CD4-positive, alpha-beta T cell treated with Interferon gamma for 1 hour (primary cell): Measurements from ENCODE around the gene FCRL4.
"Not testable (repeated sequence)": the region's sequence is repeated elsewhere in the genome, so short reads cannot be mapped to it uniquely, and the experiment has no call there.

ENCODE experiments used
- DNase-seq: peaks from one replicate; pipeline ENCODE4 v3.0.0-alpha.2; 2020

Gene FCRL4

DNA sequence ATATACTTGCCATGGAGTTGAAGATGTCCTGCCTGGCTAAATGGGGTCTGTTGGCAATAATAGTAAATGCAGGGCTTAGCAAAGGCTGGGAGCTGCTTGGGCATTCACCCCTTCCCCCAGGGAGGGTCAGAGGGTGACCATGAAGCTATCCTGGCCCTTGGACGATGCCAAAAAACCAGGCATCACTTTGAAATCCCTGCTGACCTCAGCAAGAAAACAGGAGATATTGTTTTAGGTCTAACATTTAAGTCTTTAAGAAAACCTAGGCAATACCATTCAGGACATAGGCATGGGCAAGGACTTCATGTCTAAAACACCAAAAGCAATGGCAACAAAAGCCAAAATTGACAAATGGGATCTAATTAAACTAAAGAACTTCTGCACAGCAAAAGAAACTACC is 49.8 kb downstream of the FCRL4 start:
- not testable (repeated sequence) for DNase-seq

DNA sequence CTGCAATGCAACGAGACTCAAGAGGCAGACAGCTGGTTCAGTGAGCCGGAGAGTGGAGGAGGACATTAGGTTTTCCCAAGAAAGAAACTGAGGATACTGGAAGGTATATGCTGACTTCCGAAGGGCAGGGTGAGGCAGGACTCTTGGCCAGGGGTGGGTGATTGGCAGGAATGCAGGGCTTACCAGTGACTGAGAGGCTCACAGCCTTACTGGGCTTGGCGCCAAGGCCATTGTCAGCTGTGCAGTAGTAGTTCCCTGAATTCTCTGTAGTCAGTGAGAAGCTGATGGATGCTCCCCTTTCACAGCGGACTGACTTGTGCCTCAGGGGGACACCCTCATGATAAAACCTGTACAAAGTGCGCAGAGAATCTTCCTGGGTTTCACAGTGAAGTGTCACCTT is 55.2 kb downstream of the FCRL4 start:
- no peak for DNase-seq

DNA sequence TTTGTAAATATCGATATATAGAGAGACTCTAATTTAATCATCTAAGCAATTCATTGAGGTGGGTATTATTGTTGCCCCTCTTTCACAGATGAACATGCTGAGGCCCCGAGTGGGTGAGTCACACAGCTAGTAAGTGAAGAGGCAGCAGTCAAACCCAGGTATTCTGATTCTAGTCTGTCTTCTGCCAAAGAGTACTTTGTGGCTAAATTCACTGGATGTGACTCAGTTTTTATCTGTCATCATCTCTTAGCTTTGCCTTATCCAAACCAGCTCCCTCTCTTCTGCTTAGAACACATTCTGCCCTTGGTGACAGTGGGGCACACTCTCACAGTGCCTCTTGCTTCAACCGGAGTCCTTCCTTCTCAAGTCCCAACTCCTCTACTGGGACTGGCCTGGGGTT is 57.0 kb downstream of the FCRL4 start:
- DNase-seq: no peak

DNA sequence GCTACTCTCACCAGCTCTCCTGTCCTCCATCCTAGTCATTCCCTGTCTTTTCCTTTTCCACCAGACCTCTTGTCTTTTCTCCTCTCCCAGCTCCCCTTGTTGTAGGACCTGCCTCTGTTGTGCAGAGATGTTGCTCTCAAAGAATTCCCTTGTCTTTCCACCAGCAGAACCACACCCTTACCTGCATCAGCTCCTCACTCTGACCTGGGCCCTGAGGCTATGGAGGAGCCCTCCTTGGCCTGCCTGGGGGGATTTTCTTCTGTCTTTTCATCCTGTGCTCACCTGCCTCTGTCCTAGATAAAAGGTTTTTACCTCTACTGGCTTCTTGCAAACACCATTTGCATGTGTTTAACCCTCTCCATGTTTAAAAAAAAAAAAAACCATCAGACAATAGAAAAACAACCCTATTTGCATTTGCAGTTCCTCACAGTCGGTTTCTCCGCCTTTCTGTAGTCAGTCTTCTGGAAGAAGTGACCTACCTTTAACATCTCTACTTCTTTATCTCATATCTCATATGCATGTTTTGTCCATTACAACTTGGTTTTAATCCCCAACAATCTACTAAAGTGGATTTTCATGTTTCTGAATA is 57.6 kb downstream of the FCRL4 start:
- DNase-seq: no peak

DNA sequence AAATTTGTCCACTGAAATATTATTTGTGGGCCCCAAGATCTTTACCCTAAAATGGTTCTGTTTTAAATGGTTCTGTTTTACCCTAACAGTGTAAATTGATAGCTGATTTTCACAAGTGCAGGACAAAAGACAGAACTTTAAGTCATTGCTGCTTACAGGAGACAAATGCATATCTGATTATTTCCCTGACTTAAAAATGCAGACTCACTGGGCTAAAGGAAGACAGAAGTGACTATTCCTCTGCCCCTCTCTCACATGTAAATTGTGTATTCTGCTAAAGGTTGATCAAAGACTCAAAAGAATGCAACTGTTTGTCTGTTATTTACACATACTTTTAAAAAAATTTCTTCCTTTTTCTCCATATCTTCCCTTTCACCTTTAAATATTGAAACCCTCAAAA is 58.3 kb downstream of the FCRL4 start:
- no peak for DNase-seq

DNA sequence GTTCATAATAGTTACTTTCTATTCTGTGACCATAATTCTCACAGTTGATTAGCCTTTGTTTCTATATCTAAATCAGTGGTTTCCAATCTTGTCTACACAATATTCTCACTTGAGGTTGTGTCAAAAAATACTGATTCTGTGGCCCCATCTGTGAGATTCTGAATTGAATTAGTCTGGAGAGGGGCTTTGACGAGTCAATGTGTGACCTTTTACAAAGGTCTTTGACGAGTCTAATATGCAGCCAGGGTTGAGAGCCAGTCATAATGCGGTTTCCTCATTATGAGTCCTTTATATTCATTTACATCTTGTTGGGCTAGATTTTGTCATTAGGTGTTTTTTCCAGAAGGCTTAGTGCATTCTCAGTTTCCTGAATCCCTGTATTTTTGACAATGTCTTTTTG is 65.3 kb downstream of the FCRL4 start:
- DNase-seq: no peak

DNA sequence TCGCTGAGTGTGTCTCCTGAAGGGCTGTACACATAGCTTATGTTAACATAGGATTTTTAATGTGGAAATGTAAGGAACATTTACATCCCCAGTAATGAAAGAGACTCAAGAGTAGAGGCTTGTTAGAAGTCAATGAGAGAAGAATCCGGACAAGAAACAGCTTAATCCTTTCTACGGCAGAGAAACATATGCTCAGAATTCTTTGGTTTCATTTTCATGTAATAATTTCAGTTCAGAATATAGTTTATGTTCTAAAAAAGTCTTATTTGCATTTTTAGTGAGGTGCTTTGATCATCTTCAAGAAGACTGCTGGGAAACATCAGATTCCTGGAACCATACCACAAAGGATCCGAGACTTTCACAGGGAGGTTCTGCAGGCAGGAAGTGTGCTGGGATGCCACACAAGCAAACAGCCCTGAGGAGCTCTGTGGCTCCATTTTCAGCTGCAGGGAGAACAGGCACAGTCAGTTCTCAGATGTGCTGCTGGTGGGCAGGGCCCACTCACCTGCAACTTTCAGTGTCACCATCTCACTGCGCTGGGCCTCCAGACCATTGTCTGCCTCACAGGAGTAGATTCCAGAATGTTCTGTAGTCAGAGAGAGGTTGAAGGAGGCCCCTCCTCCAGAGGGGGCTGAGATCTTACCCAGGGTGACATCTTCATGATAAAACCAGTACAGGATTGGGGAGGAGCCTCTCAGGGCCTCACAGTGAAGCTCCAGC is 74.0 kb downstream of the FCRL4 start:
- no peak for DNase-seq
